GM12801 (cell line): ENCODE results near the gene IFNLR1.

Source experiments
- TF ChIP-seq, protein P1 (sequence below): IDR thresholded peaks from one replicate; pipeline ENCODE4 v1.5.1; 2011; ENCODE audit warnings: control low read depth; ENCODE audit not compliant: insufficient read length; ENCODE audit errors: extremely low read depth

Gene IFNLR1

GRCh38 chr1:24186993-24187790 lies at the start of gene IFNLR1:
Gene IFNLR1 (minus strand): TSS chr1:24187289. CDS start chr1:24187248, 41 bp downstream.
- TF ChIP-seq, protein P1, sequence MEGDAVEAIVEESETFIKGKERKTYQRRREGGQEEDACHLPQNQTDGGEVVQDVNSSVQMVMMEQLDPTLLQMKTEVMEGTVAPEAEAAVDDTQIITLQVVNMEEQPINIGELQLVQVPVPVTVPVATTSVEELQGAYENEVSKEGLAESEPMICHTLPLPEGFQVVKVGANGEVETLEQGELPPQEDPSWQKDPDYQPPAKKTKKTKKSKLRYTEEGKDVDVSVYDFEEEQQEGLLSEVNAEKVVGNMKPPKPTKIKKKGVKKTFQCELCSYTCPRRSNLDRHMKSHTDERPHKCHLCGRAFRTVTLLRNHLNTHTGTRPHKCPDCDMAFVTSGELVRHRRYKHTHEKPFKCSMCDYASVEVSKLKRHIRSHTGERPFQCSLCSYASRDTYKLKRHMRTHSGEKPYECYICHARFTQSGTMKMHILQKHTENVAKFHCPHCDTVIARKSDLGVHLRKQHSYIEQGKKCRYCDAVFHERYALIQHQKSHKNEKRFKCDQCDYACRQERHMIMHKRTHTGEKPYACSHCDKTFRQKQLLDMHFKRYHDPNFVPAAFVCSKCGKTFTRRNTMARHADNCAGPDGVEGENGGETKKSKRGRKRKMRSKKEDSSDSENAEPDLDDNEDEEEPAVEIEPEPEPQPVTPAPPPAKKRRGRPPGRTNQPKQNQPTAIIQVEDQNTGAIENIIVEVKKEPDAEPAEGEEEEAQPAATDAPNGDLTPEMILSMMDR = no peak

DNA sequence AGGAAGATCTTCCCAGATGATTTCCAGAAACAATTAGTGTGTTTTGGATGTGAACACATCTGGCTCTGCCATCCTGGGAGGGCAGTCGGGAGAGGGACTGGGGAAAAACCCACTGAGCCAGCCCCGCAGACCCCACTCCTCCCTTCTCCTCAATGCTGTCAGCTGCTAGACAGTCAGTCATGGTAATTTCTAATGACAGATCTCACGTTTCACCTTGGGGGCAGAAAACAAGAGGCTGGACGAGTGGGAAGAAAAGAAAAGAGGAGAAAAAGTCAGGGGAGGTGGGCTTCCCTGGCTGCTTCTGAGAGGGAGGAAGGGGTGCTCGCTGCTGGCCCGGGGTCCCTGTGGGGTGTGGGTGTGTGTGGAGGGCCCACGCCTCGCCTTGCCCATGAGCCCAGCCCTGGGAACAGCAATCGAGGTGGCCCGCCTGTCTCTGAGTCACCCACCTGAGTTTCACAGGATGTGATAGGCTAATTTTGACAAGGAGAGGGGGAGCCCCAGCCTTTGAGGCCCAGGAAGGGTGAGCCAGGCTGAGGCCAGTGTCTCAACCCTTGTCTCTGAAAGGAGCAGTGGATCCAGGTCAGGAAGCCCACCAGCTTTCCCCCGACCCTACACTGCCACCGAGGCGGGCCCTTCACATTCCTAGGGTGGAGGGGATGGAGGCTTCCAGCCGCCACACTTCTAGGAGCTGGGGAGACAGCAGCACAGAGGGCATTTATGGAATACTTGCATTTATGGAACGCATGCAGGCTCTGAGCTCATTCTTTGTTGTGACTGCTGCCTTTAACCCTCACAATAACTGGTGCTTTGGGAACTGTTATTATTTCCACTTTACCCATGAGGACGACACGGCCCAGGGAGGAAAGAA lies 49.1 kb upstream of the IFNLR1 start:
- TF ChIP-seq, protein P1 = no peak

GRCh38 chr1:24233684-24234600 lies 46.9 kb upstream of the IFNLR1 start:
- TF ChIP-seq, protein P1 = no peak

DNA sequence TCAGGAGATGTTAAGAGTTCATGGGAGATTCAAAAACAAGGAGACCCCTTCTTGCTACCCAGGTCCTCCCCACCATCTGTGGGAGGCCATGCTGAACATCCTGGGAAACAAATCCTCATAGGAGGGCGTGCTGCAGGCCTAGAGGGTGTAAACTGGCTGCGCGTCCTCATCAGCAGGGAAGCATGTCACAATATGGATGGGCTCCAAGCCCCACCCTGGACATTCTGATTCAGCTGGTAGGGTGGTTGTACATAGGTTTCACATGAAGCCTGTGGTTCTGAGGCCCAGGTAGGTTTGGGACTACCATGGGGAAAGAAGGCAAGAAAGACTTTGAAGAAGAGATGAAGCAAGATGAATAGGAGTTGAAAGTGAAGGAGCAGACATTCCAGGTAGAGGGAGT lies 44.6 kb upstream of the IFNLR1 start:
- TF ChIP-seq, protein P1 = no peak

GRCh38 chr1:24228311-24228710 lies 41.2 kb upstream of the IFNLR1 start:
- TF ChIP-seq, protein P1 = no peak

DNA sequence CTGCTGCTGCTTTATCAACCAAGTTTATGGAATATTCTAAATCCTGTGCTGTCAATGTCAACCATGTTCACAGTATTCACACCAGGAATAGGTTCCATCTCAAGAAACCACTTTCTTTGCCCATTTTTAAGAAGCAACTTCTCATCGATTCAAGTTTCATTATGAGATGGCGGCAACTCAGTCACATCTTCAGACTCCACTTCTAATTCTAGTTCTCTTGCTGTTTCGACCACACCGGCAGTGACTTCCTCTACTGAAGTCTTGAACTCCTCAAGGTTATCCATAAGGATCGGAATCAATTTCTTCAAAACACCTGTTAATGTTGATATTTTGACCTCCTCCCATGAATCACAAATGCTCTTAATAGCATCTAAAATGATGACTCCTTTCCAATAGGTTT lies 39.7 kb upstream of the IFNLR1 start:
- TF ChIP-seq, protein P1 = no peak
